Adrenal gland (tissue), 12 donors: ENCODE measurements around the gene IL1R2. TPM values are rescaled to one million over a fixed set of nuclear protein-coding genes. Genes with fewer than 3 reads are reported as not detected.

Experiments
- DNase-seq, 7 donors: peaks; one replicate each; pipeline ENCODE4 v3.0.0-alpha.2; 2019 to 2020
- H3K27ac ChIP-seq, 5 donors: fragments of 200-600 bp; sonication (generic) in 4 of 5; 1 replicate in 3 of 5; 2 replicates in 2 of 5; pipeline versions ENCODE4 v1.5.1 to v1.8.0; 2016 to 2020; ENCODE audit warnings: mild to moderate bottlenecking in 1 of 5
- H3K27me3 ChIP-seq: fragments of 200-600 bp; 2 replicates; pipeline ENCODE4 v1.8.0; 2021
- H3K36me3 ChIP-seq, 2 donors: fragments of 200-600 bp; replicated peaks in 1 of 2; 1 replicate in 1 of 2; 2 replicates in 1 of 2; pipeline versions ENCODE4 v1.5.1 to v1.8.0; 2018 to 2022
- H3K4me1 ChIP-seq, 2 donors: fragments of 200-600 bp; replicated peaks in 1 of 2; 1 replicate in 1 of 2; 2 replicates in 1 of 2; pipeline versions ENCODE4 v1.5.1 to v1.8.0; 2018 to 2021
- H3K4me3 ChIP-seq, 4 donors: fragments of 200-600 bp; sonication (generic) in 3 of 4; one replicate each; pipeline ENCODE4 v1.5.1; 2016 to 2018
- H3K9me3 ChIP-seq, 3 donors: fragments of 200-600 bp; sonication (generic) in 1 of 3; replicated peaks in 1 of 3; 1 replicate in 2 of 3; 2 replicates in 1 of 3; pipeline versions ENCODE4 v1.5.1 to v1.8.0; 2016 to 2021
- POLR2A ChIP-seq, 2 donors: fragments of 450-650 bp; IDR thresholded peaks; one replicate each; pipeline ENCODE4 v1.6.1; 2017; ENCODE audit warnings: antibody characterized with exemption in 2 of 2, mild to moderate bottlenecking in 2 of 2, moderate library complexity in 1 of 2
- WGBS, 4 donors: extraction: QIAGEN DNeasy Blood & Tissue Kit in 2 of 4; methylation state at CpG; one replicate each; pipeline versions ENCODE4 v1.1.5 to v1.1.7; 2013 to 2017; 5-methylcytosine and 5-hydroxymethylcytosine counted together
- intact Hi-C, 2 donors: fragments of 100-400 bp; cut with DNase I; formaldehyde crosslinking; loops; one replicate each; pipeline versions ENCODE4 v1.14.1 to v1.15.0; 2022 to 2023
- polyA plus RNA-seq, 3 donors: library from polyadenylated mRNA; stranded (reverse); fragments of 200-250 nt in 2 of 3; fragments of 350-450 nt in 1 of 3; fragmentation: Illumina TruSeq in 1 of 3; extraction: RNeasy Lipid Tissue Mini Kit (QIAGEN cat#74804) in 1 of 3; gene quantifications; one replicate each; pipeline ENCODE4 v1.2.3, GENCODE V29; 2013 to 2014
- total RNA-seq, 9 donors: library from RNA; depleted of rRNA in 4 of 9; stranded (reverse); fragments of >200 nt in 4 of 9; fragments of 120-200 nt in 1 of 9; fragmentation: NEBNext Ultra II Directional in 1 of 9; extraction: Animal tissue kit (Norgen Biotek cat#: 25700) in 1 of 9; gene quantifications; one replicate each; pipeline versions ENCODE4 v1.1.0 to v1.2.4, GENCODE V29; 2013 to 2023
- TF ChIP-seq, protein P1 (sequence below), 6 experiments: fragments of 450-650 bp in 4 of 6; fragments of 200-600 bp in 2 of 6; sonication (generic) in 1 of 6; IDR thresholded peaks; 1 replicate in 5 of 6; 2 replicates in 1 of 6; pipeline versions ENCODE4 v1.5.1 to v1.8.0; 2016 to 2021; ENCODE audit warnings: antibody characterized with exemption in 6 of 6, mild to moderate bottlenecking in 2 of 6, moderate library complexity in 1 of 6
- donor health status: healthy with polysubstance abuse.
- donor health status: Bipolar disorder and iron deficiency.
- donor health status: DM: yes; HTN: yes; CAD: no.
- donor health status: DM: no; HTN: no; CAD: no.
- donor health status: DM: no; HTN: no; CAD: no.
- donor health status: DM: yes; HTN: yes; CAD: no.

Gene IL1R2
- total and polyA plus RNA-seq, 12 donors = 4.5 to 26.0 (median 12.2) TPM

DNA sequence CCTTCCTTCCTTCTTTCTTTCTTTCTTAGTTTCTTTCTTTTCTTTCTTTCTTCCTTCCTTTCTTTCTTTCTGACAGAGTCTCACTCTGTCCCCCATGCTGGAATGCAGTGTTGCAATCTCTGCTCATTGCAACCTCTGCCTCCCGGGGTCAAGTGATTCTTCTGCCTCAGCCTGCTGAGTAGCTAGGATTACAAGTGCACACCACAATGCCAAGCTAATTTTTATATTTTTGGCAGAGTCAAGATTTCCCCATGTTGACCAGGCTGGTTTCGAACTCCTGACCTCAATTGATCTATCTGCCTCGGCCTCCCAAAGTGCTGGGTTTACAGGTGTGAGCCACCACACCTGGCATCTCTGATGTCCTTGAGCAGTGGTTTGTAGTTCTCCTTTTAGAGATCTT is 48.5 kb downstream of the IL1R2 start:
- Histone ChIP-seq H3K9me3 (no peaks in the 10 kb centered on the region), H3K27ac (peak overlapping the region in 2 of 5 donors; percentile 31 to 66), H3K27me3 (no peaks in the 10 kb centered on the region), H3K36me3 (no peaks in the 10 kb centered on the region), H3K4me3 (no peak overlapping the region), H3K4me1 (peaks cover 20 to 23% of the 10 kb centered on the region in 2 donors)
- peak in 3 of 7 donors; percentile 37 to 68 (median 57) for DNase-seq
- TF ChIP-seq POLR2A (IDR thresholded peaks at IDR 0.05) = no peak
- TF ChIP-seq, protein P1, sequence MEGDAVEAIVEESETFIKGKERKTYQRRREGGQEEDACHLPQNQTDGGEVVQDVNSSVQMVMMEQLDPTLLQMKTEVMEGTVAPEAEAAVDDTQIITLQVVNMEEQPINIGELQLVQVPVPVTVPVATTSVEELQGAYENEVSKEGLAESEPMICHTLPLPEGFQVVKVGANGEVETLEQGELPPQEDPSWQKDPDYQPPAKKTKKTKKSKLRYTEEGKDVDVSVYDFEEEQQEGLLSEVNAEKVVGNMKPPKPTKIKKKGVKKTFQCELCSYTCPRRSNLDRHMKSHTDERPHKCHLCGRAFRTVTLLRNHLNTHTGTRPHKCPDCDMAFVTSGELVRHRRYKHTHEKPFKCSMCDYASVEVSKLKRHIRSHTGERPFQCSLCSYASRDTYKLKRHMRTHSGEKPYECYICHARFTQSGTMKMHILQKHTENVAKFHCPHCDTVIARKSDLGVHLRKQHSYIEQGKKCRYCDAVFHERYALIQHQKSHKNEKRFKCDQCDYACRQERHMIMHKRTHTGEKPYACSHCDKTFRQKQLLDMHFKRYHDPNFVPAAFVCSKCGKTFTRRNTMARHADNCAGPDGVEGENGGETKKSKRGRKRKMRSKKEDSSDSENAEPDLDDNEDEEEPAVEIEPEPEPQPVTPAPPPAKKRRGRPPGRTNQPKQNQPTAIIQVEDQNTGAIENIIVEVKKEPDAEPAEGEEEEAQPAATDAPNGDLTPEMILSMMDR (IDR thresholded peaks at IDR 0.05) = no peak
- WGBS, 4 donors = 69 to 79% (median 72%) methylated on average over 3 of the region's 3 CpGs
- intact Hi-C loops = no loop called here

DNA sequence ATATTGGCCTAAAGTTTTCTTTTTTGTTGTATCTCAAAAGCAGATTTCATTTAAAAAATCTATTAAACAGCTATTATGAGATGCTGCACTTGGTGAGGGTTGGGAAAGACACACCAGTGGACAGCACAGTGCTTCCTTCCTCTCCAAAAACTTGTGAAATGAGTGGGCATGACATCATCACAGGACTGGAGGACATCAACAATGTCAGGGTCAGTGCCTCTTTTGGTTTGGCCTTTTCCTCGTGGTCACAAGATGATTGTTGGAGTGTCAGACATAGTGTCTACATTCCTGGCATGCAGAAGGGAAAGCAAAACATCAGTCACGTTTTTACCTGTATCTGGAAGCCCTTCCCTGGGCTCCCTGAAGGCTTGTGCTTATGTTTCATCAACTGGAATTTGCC is 49.6 kb downstream of the IL1R2 start:
- peak; percentile 58 to 87 (median 77) for DNase-seq
- TF ChIP-seq POLR2A (IDR thresholded peaks at IDR 0.05) = no peak
- TF ChIP-seq, protein P1 (IDR thresholded peaks at IDR 0.05) = no peak
- H3K27ac ChIP-seq = peak overlapping the region in 3 of 5 donors; percentile 51 to 66 (median 61)
- no peaks in the 10 kb centered on the region for H3K36me3 ChIP-seq
- intact Hi-C loops = no loop called here
- no peaks in the 10 kb centered on the region for H3K9me3 ChIP-seq
- H3K4me3 ChIP-seq = no peak overlapping the region
- WGBS, 4 donors = 7 to 24% (median 17%) methylated on average over 2 of the region's 2 CpGs
- no peaks in the 10 kb centered on the region for H3K27me3 ChIP-seq
- peaks cover 20 to 23% of the 10 kb centered on the region in 2 donors for H3K4me1 ChIP-seq

DNA sequence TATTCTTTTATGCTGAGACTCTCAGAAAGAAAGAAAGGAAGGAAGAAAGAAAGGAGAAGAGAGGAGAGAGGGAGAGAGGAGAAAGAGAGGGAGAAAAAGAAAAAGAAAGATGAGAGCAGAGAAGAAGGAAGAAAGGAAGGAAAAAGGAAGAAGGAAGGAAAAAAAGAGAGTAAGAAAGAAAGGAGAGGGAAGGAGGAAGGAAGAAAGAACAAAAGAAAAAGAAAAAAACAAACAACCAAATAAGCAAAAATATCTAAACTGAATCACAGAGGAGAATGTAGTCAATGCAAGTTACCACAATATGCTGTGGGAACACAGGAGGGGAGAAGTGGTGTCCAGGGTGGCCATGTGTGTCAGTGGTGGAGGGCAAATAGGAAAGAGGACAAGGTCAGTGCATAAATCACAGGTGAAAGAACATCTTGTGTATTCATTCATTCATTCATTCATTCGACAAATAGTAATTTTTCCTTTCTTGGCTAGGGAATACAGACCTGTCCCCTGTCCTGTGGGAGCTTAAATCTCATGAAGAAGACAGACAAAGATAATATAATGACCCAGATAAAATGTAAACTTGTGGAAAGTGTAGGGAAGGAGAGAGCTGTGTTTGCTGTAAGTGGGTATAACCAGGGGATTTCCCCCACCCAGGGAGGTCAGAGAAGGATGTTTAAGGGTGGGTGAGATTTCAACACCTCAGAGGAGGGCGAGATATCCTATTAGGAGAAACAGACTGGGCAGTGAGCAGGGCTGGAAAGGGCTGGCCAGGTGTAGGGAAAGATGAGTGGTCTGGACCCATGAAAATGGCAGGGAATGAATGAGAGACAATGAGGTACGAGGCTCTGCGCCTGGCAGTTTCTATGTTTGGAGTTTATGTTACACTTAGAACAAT is 50.7 kb downstream of the IL1R2 start:
- H3K9me3 ChIP-seq = no peaks in the 10 kb centered on the region
- TF ChIP-seq POLR2A (IDR thresholded peaks at IDR 0.05) = no peak
- TF ChIP-seq, protein P1 (IDR thresholded peaks at IDR 0.05) = no peak
- H3K27ac ChIP-seq = peak overlapping the region in 3 of 5 donors; percentile 51 to 66 (median 61)
- H3K4me3 ChIP-seq = no peak overlapping the region
- peak in 1 of 7 donors; percentile 29 for DNase-seq
- intact Hi-C loops = no loop called here
- H3K27me3 ChIP-seq = no peaks in the 10 kb centered on the region
- 90 to 99% (median 92%) methylated on average over 4 of the region's 4 CpGs for WGBS, 4 donors
- H3K4me1 ChIP-seq = peaks cover 15 to 19% of the 10 kb centered on the region in 2 donors
- H3K36me3 ChIP-seq = no peaks in the 10 kb centered on the region

DNA sequence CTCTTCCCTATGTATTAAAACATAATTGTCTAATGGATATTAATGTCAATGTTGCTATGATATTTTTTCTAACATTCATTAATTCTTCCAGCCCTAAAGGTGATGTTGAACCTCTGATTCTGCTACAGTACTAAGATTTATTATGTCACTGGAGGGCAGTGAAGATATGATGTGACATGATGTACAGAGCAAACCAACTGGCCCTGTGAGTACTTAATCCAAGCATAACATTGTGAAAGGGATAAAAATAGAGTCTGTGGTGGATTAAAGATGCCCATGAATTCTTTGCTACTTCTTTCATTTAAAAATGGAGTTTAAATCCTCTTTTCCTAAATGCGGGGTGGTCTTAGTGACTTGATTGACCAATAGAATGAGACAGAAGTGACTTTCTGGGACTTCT is 51.8 kb downstream of the IL1R2 start:
- Histone ChIP-seq H3K36me3 (no peaks in the 10 kb centered on the region), H3K27me3 (no peaks in the 10 kb centered on the region), H3K27ac (no peak overlapping the region), H3K4me1 (peaks cover 11 to 12% of the 10 kb centered on the region in 2 donors), H3K9me3 (no peaks in the 10 kb centered on the region), H3K4me3 (no peak overlapping the region)
- TF ChIP-seq, protein P1 (IDR thresholded peaks at IDR 0.05) = no peak
- TF ChIP-seq POLR2A (IDR thresholded peaks at IDR 0.05) = no peak
- intact Hi-C loops = no loop called here
- DNase-seq = no peak
- WGBS, 4 donors = 88 to 100% (median 92%) methylated on average over 1 of the region's 1 CpG
